Caco-2 (cell line): Measurements from ENCODE around the gene PNMA1. TPM values are rescaled to one million over a fixed set of nuclear protein-coding genes. Genes with fewer than 3 reads are reported as not detected.

Source experiments
- BruUV-seq: library from RNA; stranded (reverse); fragments of 400-500 nt; replicated peaks from 2 replicates; lab custom pipeline; 2021; lab: Mats Ljungman, UMichigan
- CTCF ChIA-PET: fragments of 300-600 bp; sonication (Branson Sonifier 250); formaldehyde crosslinking; loops from one replicate; lab custom pipeline; 2022; ENCODE audit warnings: antibody characterized with exemption; lab: Charles Lee
- POLR2A ChIA-PET: fragments of 300-600 bp; sonication (Branson Sonifier 250); formaldehyde crosslinking; loops from one replicate; lab custom pipeline; 2022; ENCODE audit warnings: antibody characterized with exemption; lab: Charles Lee
- DNase-seq, 2 experiments: peaks; one replicate each; pipeline versions ENCODE4 v3.0.0 to v3.0.0-alpha.2; 2020 to 2022
- H3K27me3 ChIP-seq: replicated peaks from 2 replicates; pipeline ENCODE4 v1.6.0; 2011; ENCODE audit warnings: low read length; ENCODE audit not compliant: control insufficient read depth, insufficient read depth
- H3K36me3 ChIP-seq: 2 replicates; pipeline ENCODE4 v1.5.1; 2011; ENCODE audit warnings: low read length; ENCODE audit not compliant: control insufficient read depth, insufficient read depth
- H3K4me1 ChIP-seq: fragments of 250-450 bp; sonication (Bioruptor Pico); 2 replicates; pipeline ENCODE4 v1.5.1; 2020; ENCODE audit warnings: mild to moderate bottlenecking
- H3K4me3 ChIP-seq: 2 replicates; pipeline ENCODE4 v1.5.1; 2011; ENCODE audit warnings: low read depth, mild to moderate bottlenecking, control low read depth, low read length
- H3K9me3 ChIP-seq: fragments of 250-450 bp; sonication (Bioruptor Pico); 2 replicates; pipeline ENCODE4 v1.5.1; 2020; ENCODE audit warnings: mild to moderate bottlenecking, moderate library complexity
- H3K27ac Mint-ChIP-seq: one replicate; pipeline ENCODE4 v1.8.0; 2022; ENCODE audit warnings: mixed read lengths; ENCODE audit not compliant: unreplicated experiment
- H3K27me3 Mint-ChIP-seq: one replicate; pipeline ENCODE4 v1.8.0; 2022; ENCODE audit warnings: mixed read lengths; ENCODE audit not compliant: insufficient read depth, unreplicated experiment
- H3K36me3 Mint-ChIP-seq: one replicate; pipeline ENCODE4 v1.8.0; 2022; ENCODE audit warnings: mild to moderate bottlenecking, mixed read lengths; ENCODE audit not compliant: insufficient read depth, unreplicated experiment
- H3K4me1 Mint-ChIP-seq: one replicate; pipeline ENCODE4 v1.8.0; 2022; ENCODE audit warnings: low read depth, mixed read lengths; ENCODE audit not compliant: unreplicated experiment
- H3K4me3 Mint-ChIP-seq: one replicate; pipeline ENCODE4 v1.8.0; 2022; ENCODE audit warnings: mild to moderate bottlenecking, moderate library complexity, mixed read lengths; ENCODE audit not compliant: unreplicated experiment
- H3K9me3 Mint-ChIP-seq: one replicate; pipeline ENCODE4 v1.8.0; 2022; ENCODE audit warnings: mixed read lengths; ENCODE audit not compliant: unreplicated experiment
- intact Hi-C: fragments of 100-400 bp; cut with micrococcal nuclease; formaldehyde crosslinking; loops from one replicate; pipeline ENCODE4 v1.10.0; 2022; ENCODE audit not compliant: unreplicated experiment
- total RNA-seq: library from RNA; stranded (reverse); gene quantifications from 2 replicates; pipeline ENCODE4 v1.2.3, GENCODE V29; 2022
- TF ChIP-seq, protein P1 (sequence below), 2 experiments: fragments of 200-600 bp in 1 of 2; IDR thresholded peaks; 1 replicate in 1 of 2; 2 replicates in 1 of 2; pipeline versions ENCODE4 v1.5.1 to v1.8.0; 2011 to 2022; ENCODE audit warnings: antibody characterized with exemption in 1 of 2, control low read depth in 1 of 2, inconsistent platforms in 1 of 2, low read depth in 1 of 2, low read length in 1 of 2, mild to moderate bottlenecking in 1 of 2, moderate library complexity in 1 of 2; ENCODE audit not compliant: insufficient read depth in 1 of 2, severe bottlenecking in 1 of 2, unreplicated experiment in 1 of 2

Gene PNMA1
- total RNA-seq, 1 experiment from 2014 or later = 38.8 TPM

DNA sequence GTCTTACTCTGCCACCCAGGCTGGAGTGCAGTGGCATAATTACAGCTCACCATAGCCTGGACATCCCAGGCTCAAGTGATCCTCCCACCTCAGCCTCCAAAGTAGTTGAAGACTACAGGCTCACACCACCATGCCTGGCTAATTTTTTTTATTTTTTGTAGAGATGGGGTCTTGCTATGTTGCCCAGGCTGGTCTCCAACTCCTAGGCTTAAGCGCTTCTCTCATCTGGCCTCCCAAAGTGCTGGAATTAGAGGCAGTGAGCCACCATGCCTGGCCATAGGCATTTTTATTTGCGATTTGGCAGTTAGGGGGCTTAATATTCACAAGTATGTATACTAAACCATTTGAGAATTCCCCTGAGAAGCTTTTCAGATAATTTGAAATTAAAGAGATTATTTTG lies 19.1 kb downstream of the PNMA1 start:
- Histone ChIP-seq H3K4me3 (no peak overlapping the region), H3K27me3 (no peaks in the 10 kb centered on the region), H3K36me3 (no peaks in the 10 kb centered on the region), H3K4me1 (peaks cover 3% of the 10 kb centered on the region), H3K9me3 (no peaks in the 10 kb centered on the region)
- Mint-ChIP-seq H3K36me3 (no peaks in the 10 kb centered on the region), H3K4me1 (no peaks in the 10 kb centered on the region), H3K27ac (no peak overlapping the region), H3K27me3 (no peaks in the 10 kb centered on the region), H3K4me3 (no peak overlapping the region), H3K9me3 (no peaks in the 10 kb centered on the region)
- no TSS peak for BruUV-seq
- no peak for DNase-seq
- ChIA-PET POLR2A (interaction anchor here (0.7 kb wide), 1 partner anchor 17 kb away, joined by 4 read pairs; no protein-coding TSS in a partner anchor), CTCF (no interaction called here)
- TF ChIP-seq, protein P1, sequence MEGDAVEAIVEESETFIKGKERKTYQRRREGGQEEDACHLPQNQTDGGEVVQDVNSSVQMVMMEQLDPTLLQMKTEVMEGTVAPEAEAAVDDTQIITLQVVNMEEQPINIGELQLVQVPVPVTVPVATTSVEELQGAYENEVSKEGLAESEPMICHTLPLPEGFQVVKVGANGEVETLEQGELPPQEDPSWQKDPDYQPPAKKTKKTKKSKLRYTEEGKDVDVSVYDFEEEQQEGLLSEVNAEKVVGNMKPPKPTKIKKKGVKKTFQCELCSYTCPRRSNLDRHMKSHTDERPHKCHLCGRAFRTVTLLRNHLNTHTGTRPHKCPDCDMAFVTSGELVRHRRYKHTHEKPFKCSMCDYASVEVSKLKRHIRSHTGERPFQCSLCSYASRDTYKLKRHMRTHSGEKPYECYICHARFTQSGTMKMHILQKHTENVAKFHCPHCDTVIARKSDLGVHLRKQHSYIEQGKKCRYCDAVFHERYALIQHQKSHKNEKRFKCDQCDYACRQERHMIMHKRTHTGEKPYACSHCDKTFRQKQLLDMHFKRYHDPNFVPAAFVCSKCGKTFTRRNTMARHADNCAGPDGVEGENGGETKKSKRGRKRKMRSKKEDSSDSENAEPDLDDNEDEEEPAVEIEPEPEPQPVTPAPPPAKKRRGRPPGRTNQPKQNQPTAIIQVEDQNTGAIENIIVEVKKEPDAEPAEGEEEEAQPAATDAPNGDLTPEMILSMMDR (IDR thresholded peaks at IDR 0.05; ENCODE audit: insufficient read depth in 1 of 2, low read depth in 1 of 2, low read length in 1 of 2, severe bottlenecking in 1 of 2, unreplicated experiment in 1 of 2) = no peak
- intact Hi-C loops = no loop called here

DNA sequence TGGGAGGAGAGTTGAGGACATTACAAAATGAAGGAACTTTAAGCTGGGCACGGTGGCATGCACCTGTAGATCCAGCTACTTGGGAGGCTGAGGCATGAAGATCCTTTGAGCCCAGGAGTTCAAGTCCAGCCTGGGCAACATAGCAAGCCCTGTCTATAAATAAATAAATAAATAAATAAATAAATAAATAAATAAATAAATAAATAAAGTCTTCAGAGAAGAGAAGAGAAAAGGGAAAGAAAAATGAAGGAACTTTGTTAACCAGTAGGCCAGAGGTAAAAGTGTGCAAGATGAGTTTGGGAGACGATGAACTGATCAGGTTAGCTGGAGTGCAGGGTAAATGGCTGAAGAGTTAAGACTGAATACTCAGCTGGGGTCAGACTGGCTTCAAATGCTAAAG lies 20.1 kb downstream of the PNMA1 start:
- BruUV-seq = no TSS peak
- no peaks in the 10 kb centered on the region for H3K27me3 Mint-ChIP-seq
- H3K4me3 ChIP-seq = no peak overlapping the region
- H3K27ac Mint-ChIP-seq = no peak overlapping the region
- no peaks in the 10 kb centered on the region for H3K4me1 ChIP-seq
- no peaks in the 10 kb centered on the region for H3K36me3 ChIP-seq
- H3K9me3 Mint-ChIP-seq = no peaks in the 10 kb centered on the region
- CTCF ChIA-PET = no interaction called here
- no peak for DNase-seq
- intact Hi-C loops = no loop called here
- TF ChIP-seq, protein P1 (IDR thresholded peaks at IDR 0.05; ENCODE audit: insufficient read depth in 1 of 2, low read depth in 1 of 2, low read length in 1 of 2, severe bottlenecking in 1 of 2, unreplicated experiment in 1 of 2) = no peak
- H3K4me3 Mint-ChIP-seq = no peak overlapping the region
- no peaks in the 10 kb centered on the region for H3K4me1 Mint-ChIP-seq
- H3K9me3 ChIP-seq = no peaks in the 10 kb centered on the region
- POLR2A ChIA-PET = no interaction called here
- no peaks in the 10 kb centered on the region for H3K36me3 Mint-ChIP-seq
- no peaks in the 10 kb centered on the region for H3K27me3 ChIP-seq

GRCh38 chr14:73686901-73687300 lies 27.3 kb downstream of the PNMA1 start:
- no peak for DNase-seq
- Histone ChIP-seq H3K4me3 (no peak overlapping the region), H3K27me3 (no peaks in the 10 kb centered on the region), H3K9me3 (no peaks in the 10 kb centered on the region), H3K4me1 (no peaks in the 10 kb centered on the region), H3K36me3 (no peaks in the 10 kb centered on the region)
- BruUV-seq = no TSS peak
- ChIA-PET CTCF (interaction anchor here (0.6 to 1.0 kb wide), 2 partner anchors 73 to 387 kb away, joined by 3 read pairs; a partner anchor contains a TSS), POLR2A (no interaction called here)
- intact Hi-C loops = no loop called here
- no peaks in the 10 kb centered on the region for H3K36me3 Mint-ChIP-seq
- no peaks in the 10 kb centered on the region for H3K27me3 Mint-ChIP-seq
- no peaks in the 10 kb centered on the region for H3K9me3 Mint-ChIP-seq
- H3K4me3 Mint-ChIP-seq = no peak overlapping the region
- no peak overlapping the region for H3K27ac Mint-ChIP-seq
- H3K4me1 Mint-ChIP-seq = peaks cover 7% of the 10 kb centered on the region
- TF ChIP-seq, protein P1 (IDR thresholded peaks at IDR 0.05; ENCODE audit: insufficient read depth in 1 of 2, low read depth in 1 of 2, low read length in 1 of 2, severe bottlenecking in 1 of 2, unreplicated experiment in 1 of 2) = no peak
